Kidney epithelial cell (primary cell): ENCODE results near the gene DNAJB8. TPM values are rescaled to one million over a fixed set of nuclear protein-coding genes. Genes with fewer than 3 reads are reported as not detected.

Source experiments
- DNase-seq: peaks from one replicate; pipeline ENCODE4 v3.0.0-alpha.2; 2010; ENCODE audit warnings: low read depth
- H3K27me3 ChIP-seq: 2 replicates; pipeline ENCODE4 v1.6.0; 2011; ENCODE audit warnings: low read length; ENCODE audit not compliant: control insufficient read depth, insufficient read depth
- H3K36me3 ChIP-seq: 2 replicates; pipeline ENCODE4 v1.5.1; 2011; ENCODE audit warnings: low read length; ENCODE audit not compliant: control insufficient read depth, insufficient read depth
- H3K4me3 ChIP-seq: 2 replicates; pipeline ENCODE4 v1.5.1; 2011; ENCODE audit warnings: low read depth, mild to moderate bottlenecking, control low read depth, low read length
- CTCF ChIP-seq: IDR thresholded peaks from 2 replicates; pipeline ENCODE4 v1.5.1; 2011; ENCODE audit warnings: mild to moderate bottlenecking, moderate library complexity, low read length, control low read depth, inconsistent platforms; ENCODE audit not compliant: insufficient read depth, poor library complexity, severe bottlenecking
- total RNA-seq: library from RNA; depleted of rRNA; stranded (reverse); fragments of >200 nt; gene quantifications from 2 replicates; pipeline ENCODE4 v1.2.3, GENCODE V29; 2015

The DNAJB8 gene
- total RNA-seq, 1 donor from 2014 or later: not detected

- Histone ChIP-seq H3K4me3 (peak overlapping the region; percentile 34), H3K36me3 (no peaks in the 10 kb centered on the region), H3K27me3 (peaks cover 96% of the 10 kb centered on the region)
- DNase-seq: peak; percentile 28
- TF ChIP-seq CTCF: no peak
Measured at GRCh38 chr3:128487813-128488635, 21.3 kb upstream of the DNAJB8 start.

GRCh38 chr3:128487538-128487812 is 20.8 kb upstream of the DNAJB8 start:
- Histone ChIP-seq H3K4me3 (peak overlapping the region; percentile 34), H3K27me3 (peaks cover 91% of the 10 kb centered on the region), H3K36me3 (no peaks in the 10 kb centered on the region)
- no peak for DNase-seq
- no peak for TF ChIP-seq CTCF

- peak overlapping the region; percentile 34 for H3K4me3 ChIP-seq
- no peak for TF ChIP-seq CTCF
- DNase-seq: no peak
- H3K36me3 ChIP-seq: no peaks in the 10 kb centered on the region
- H3K27me3 ChIP-seq: peaks cover 90% of the 10 kb centered on the region
Measured at GRCh38 chr3:128486681-128487537, 20.2 kb upstream of the DNAJB8 start.

- no peak for TF ChIP-seq CTCF
- DNase-seq: no peak
- peaks cover 89% of the 10 kb centered on the region for H3K27me3 ChIP-seq
- no peaks in the 10 kb centered on the region for H3K36me3 ChIP-seq
- H3K4me3 ChIP-seq: no peak overlapping the region
Measured at GRCh38 chr3:128486205-128486628, 19.5 kb upstream of the DNAJB8 start.

- Histone ChIP-seq H3K4me3 (no peak overlapping the region), H3K36me3 (no peaks in the 10 kb centered on the region), H3K27me3 (peaks cover 88% of the 10 kb centered on the region)
- no peak for TF ChIP-seq CTCF
- no peak for DNase-seq
Measured at GRCh38 chr3:128485282-128486204, 18.9 kb upstream of the DNAJB8 start.
